ENCODE results near the gene OR2L5.

OR2L5 gene

DNA sequence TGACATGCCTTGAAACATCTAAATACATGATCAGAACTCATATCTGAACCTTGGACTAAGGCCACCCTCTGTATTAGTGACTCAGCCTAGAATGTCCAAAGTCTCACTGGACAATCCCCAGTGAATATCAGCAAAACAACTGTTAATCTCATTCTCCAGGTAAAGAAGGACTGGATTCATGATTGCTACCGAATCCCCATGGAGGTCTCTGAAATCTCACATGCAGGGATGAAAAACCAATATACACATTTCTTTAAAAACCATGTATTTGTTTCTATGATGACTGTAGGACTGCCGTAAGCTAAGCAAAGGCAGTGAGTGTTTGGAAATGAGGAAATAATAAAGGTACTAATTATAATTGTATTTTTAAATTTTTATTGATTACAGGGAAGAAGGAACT, 33.1 kb downstream of the OR2L5 start, which contains the start of gene OR2L3:
Gene OR2L3, plus strand, starts transcription at position 301 of the 400 bp plus-strand sequence. CDS start 13,846 bp downstream, outside the sequence.
- H3K27me3 ChIP-seq (ENCODE audit: insufficient read depth, poor library complexity, severe bottlenecking), result no peaks in the 10 kb centered on the region
- no peak within 1 kb of the TSS for H3K27ac ChIP-seq (replicated peaks)
- no peak for DNase-seq (ENCODE audit: low read depth in 1 of 2, low spot score in 1 of 2)
- no peak for TF ChIP-seq SPI1 (IDR thresholded peaks at IDR 0.05; ENCODE audit: borderline replicate concordance, low read depth)
- no peak for TF ChIP-seq GABPA (IDR thresholded peaks at IDR 0.05; ENCODE audit: low read depth)
- TF ChIP-seq POLR2AphosphoS5 (IDR thresholded peaks at IDR 0.05; ENCODE audit: low read depth), result no peak
- TF ChIP-seq, protein P1, sequence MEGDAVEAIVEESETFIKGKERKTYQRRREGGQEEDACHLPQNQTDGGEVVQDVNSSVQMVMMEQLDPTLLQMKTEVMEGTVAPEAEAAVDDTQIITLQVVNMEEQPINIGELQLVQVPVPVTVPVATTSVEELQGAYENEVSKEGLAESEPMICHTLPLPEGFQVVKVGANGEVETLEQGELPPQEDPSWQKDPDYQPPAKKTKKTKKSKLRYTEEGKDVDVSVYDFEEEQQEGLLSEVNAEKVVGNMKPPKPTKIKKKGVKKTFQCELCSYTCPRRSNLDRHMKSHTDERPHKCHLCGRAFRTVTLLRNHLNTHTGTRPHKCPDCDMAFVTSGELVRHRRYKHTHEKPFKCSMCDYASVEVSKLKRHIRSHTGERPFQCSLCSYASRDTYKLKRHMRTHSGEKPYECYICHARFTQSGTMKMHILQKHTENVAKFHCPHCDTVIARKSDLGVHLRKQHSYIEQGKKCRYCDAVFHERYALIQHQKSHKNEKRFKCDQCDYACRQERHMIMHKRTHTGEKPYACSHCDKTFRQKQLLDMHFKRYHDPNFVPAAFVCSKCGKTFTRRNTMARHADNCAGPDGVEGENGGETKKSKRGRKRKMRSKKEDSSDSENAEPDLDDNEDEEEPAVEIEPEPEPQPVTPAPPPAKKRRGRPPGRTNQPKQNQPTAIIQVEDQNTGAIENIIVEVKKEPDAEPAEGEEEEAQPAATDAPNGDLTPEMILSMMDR (IDR thresholded peaks at IDR 0.05; ENCODE audit: insufficient read depth, low read length), result no peak
- TF ChIP-seq, protein P2, sequence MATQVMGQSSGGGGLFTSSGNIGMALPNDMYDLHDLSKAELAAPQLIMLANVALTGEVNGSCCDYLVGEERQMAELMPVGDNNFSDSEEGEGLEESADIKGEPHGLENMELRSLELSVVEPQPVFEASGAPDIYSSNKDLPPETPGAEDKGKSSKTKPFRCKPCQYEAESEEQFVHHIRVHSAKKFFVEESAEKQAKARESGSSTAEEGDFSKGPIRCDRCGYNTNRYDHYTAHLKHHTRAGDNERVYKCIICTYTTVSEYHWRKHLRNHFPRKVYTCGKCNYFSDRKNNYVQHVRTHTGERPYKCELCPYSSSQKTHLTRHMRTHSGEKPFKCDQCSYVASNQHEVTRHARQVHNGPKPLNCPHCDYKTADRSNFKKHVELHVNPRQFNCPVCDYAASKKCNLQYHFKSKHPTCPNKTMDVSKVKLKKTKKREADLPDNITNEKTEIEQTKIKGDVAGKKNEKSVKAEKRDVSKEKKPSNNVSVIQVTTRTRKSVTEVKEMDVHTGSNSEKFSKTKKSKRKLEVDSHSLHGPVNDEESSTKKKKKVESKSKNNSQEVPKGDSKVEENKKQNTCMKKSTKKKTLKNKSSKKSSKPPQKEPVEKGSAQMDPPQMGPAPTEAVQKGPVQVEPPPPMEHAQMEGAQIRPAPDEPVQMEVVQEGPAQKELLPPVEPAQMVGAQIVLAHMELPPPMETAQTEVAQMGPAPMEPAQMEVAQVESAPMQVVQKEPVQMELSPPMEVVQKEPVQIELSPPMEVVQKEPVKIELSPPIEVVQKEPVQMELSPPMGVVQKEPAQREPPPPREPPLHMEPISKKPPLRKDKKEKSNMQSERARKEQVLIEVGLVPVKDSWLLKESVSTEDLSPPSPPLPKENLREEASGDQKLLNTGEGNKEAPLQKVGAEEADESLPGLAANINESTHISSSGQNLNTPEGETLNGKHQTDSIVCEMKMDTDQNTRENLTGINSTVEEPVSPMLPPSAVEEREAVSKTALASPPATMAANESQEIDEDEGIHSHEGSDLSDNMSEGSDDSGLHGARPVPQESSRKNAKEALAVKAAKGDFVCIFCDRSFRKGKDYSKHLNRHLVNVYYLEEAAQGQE (IDR thresholded peaks at IDR 0.05; ENCODE audit: insufficient replicate concordance, low read depth), result no peak
- no peak within 1 kb of the TSS for H3K4me3 ChIP-seq (replicated peaks; ENCODE audit: insufficient read depth, low read length)

DNA sequence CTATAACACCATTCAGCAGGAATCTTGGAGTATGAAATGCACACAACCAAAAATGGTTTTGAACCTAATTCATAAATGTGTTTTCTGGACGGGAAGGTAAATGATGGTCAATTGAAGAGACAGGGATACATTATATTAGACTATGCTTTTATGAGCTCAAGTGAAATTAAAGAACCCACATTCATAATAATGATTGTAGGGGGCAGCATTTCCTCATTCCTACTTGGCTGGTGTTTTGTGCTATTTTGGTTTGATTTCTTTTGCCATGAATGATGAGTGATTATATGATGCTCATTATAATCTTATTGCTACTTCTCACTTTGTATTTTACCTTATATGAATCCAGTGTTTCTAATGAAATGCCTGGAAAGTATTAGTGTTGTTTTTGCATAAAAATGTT, 33.5 kb downstream of the OR2L5 start:
- Histone ChIP-seq H3K27me3 (ENCODE audit: insufficient read depth, poor library complexity, severe bottlenecking) (no peaks in the 10 kb centered on the region), H3K27ac (replicated peaks) (no peak overlapping the region), H3K4me3 (replicated peaks; ENCODE audit: insufficient read depth, low read length) (no peak overlapping the region)
- TF ChIP-seq SPI1 (IDR thresholded peaks at IDR 0.05; ENCODE audit: borderline replicate concordance, low read depth) (no peak), GABPA (IDR thresholded peaks at IDR 0.05; ENCODE audit: low read depth) (no peak), POLR2AphosphoS5 (IDR thresholded peaks at IDR 0.05; ENCODE audit: low read depth) (no peak)
- TF ChIP-seq, protein P2 (IDR thresholded peaks at IDR 0.05; ENCODE audit: insufficient replicate concordance, low read depth), result no peak
- TF ChIP-seq, protein P1 (IDR thresholded peaks at IDR 0.05; ENCODE audit: insufficient read depth, low read length), result no peak
- no peak for DNase-seq (ENCODE audit: low read depth in 1 of 2, low spot score in 1 of 2)

DNA sequence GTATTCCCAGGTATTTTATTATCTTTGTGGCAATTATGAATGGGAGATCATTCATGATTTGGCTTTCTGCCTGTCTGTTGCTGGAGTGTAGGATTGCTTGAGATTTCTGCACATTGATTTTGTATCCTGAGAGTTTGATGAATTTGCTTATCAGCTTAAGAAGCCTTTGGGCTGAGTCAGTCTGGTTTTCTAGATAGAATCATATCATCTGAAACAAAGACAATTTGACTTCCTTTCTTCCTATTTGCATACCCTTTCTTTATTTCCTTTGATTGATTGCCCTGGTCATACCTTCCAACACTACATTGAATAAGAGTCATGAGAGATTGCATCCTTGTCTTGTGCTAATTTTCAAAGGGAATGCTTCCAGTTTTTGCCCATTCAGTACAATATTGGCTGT, 41.2 kb downstream of the OR2L5 start:
- H3K27me3 ChIP-seq (ENCODE audit: insufficient read depth, poor library complexity, severe bottlenecking), result no peaks in the 10 kb centered on the region
- H3K4me3 ChIP-seq (replicated peaks; ENCODE audit: insufficient read depth, low read length), result no peak overlapping the region
- DNase-seq (ENCODE audit: low read depth in 1 of 2, low spot score in 1 of 2), result no peak
- no peak overlapping the region for H3K27ac ChIP-seq (replicated peaks)
- TF ChIP-seq SPI1 (IDR thresholded peaks at IDR 0.05; ENCODE audit: borderline replicate concordance, low read depth) (no peak), GABPA (IDR thresholded peaks at IDR 0.05; ENCODE audit: low read depth) (no peak), POLR2AphosphoS5 (IDR thresholded peaks at IDR 0.05; ENCODE audit: low read depth) (no peak)
- TF ChIP-seq, protein P2 (IDR thresholded peaks at IDR 0.05; ENCODE audit: insufficient replicate concordance, low read depth), result no peak
- TF ChIP-seq, protein P1 (IDR thresholded peaks at IDR 0.05; ENCODE audit: insufficient read depth, low read length), result no peak

All from HL-60 (cell line).